Cardiac fibroblast (primary cell): ENCODE measurements around the gene ABHD17C.

Experiments
- DNase-seq, 2 donors: peaks; one replicate each; pipeline versions ENCODE4 v3.0.0 to v3.0.0-alpha.2; 2010; ENCODE audit warnings: low read depth in 2 of 2
- H3K4me3 ChIP-seq, 2 donors: replicated peaks in 1 of 2; 1 replicate in 1 of 2; 2 replicates in 1 of 2; pipeline ENCODE4 v1.5.1; 2011; ENCODE audit warnings: low read depth in 2 of 2, low read length in 2 of 2, mild to moderate bottlenecking in 2 of 2, moderate library complexity in 1 of 2
- CTCF ChIP-seq: IDR thresholded peaks from one replicate; pipeline ENCODE4 v1.5.1; 2011; ENCODE audit warnings: low read depth, mild to moderate bottlenecking, low read length, inconsistent platforms

Gene ABHD17C

GRCh38 chr15:80768158-80768557, 73.0 kb downstream of the ABHD17C start:
- no peak for TF ChIP-seq CTCF
- DNase-seq: no peak

GRCh38 chr15:80769153-80769828, 74.2 kb downstream of the ABHD17C start:
- TF ChIP-seq CTCF: no peak
- DNase-seq: no peak
- no peak overlapping the region for H3K4me3 ChIP-seq

More at GRCh38 chr15:80768158-80768557, 73.0 kb downstream of the ABHD17C start:
- H3K4me3 ChIP-seq: no peak overlapping the region

- DNase-seq: peak; percentile 21 to 27
- TF ChIP-seq CTCF: no peak
- no peak overlapping the region for H3K4me3 ChIP-seq
Measured at GRCh38 chr15:80769829-80770705, 75.0 kb downstream of the ABHD17C start.

- peak in 1 of 2 donors; percentile 6 for DNase-seq
- no peak for TF ChIP-seq CTCF
- H3K4me3 ChIP-seq: no peak overlapping the region
Measured at GRCh38 chr15:80773122-80773551, 78.0 kb downstream of the ABHD17C start.

- no peak for TF ChIP-seq CTCF
- no peak overlapping the region for H3K4me3 ChIP-seq
- no peak for DNase-seq
Measured at GRCh38 chr15:80773792-80774352, 78.8 kb downstream of the ABHD17C start.

GRCh38 chr15:80774486-80774885, 79.4 kb downstream of the ABHD17C start:
- DNase-seq: no peak
- H3K4me3 ChIP-seq: no peak overlapping the region
- no peak for TF ChIP-seq CTCF
